CD4-positive, alpha-beta T cell treated with Interleukin-21 for 1 hour (primary cell): ENCODE measurements around the gene SYTL3.

Source experiments
- DNase-seq: peaks from one replicate; pipeline ENCODE4 v3.0.0-alpha.2; 2020

SYTL3 gene

DNA sequence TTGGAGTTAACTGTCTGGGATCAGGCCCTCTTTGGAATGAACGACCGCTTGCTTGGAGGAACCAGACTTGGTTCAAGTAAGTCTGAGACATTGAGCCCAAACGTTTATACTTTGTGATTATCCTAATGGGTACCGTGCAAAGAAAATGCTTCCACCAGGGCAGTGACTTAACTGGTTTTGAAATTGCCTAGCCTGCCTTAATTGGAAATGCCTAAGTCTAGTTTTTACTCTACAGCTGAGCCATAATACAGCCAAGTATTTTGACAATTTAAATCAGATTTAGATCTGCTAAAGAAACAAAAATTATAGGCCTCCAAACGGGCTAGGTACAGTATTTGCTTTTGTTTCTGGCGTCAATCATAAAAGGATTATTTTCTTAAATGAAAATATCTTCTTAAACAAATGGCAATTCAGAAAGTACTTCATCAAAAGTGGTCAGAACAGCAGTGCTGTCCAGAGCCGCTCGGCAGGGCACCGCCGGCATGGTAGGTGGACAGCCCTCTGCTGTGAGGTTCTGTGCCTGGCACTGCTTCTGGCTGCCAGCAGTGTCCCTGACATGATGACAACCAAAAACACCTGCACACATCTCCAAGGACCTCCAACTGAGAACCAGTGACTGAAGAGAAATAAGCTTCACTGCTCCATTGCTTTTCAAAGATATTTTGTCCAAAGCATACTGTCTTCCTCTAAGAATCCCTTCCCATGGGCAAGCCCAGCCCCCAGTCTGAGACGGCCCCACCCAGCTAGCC lies 113.8 kb downstream of the SYTL3 start:
- DNase-seq: peak; percentile 28

GRCh38 chr6:158764183-158764849 lies 114.5 kb downstream of the SYTL3 start:
- peak; percentile 23 for DNase-seq

DNA sequence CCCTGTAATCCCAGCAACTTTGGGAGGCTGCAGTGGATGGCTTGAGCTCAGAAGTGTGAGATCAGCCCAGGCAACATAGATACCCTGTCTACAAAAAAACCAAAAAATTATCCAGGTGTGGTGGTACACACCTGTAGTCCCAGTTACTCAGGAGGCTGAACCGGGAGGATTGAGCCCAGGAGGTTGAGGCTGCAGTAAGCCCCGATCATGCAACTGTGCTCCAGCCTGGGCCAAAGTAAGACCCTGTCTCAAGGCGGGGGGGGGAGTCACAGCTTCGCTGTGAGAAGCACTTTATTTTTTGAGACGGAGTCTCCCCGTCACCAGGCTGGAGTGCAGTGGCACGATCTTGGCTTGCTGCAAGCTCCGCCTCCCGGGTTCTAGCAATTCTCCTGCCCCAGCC lies 115.1 kb downstream of the SYTL3 start:
- peak; percentile 16 for DNase-seq

GRCh38 chr6:158765499-158766068 lies 115.7 kb downstream of the SYTL3 start:
- peak; percentile 12 for DNase-seq

GRCh38 chr6:158766621-158767455 lies 117.0 kb downstream of the SYTL3 start:
- peak; percentile 16 for DNase-seq

- no peak for DNase-seq
These were observed 117.9 kb downstream of the SYTL3 start for GRCh38 chr6:158767709-158768108.

- no peak for DNase-seq
These were observed 118.6 kb downstream of the SYTL3 start for GRCh38 chr6:158768436-158768835.

- DNase-seq: peak; percentile 14
These were observed 119.4 kb downstream of the SYTL3 start for GRCh38 chr6:158769234-158769770.

- peak; percentile 14 for DNase-seq
These were observed 120.0 kb downstream of the SYTL3 start for GRCh38 chr6:158769771-158770432.

GRCh38 chr6:158770533-158771330 lies 120.9 kb downstream of the SYTL3 start:
- peak; percentile 12 for DNase-seq

GRCh38 chr6:158771399-158772152 lies 121.7 kb downstream of the SYTL3 start:
- DNase-seq: peak; percentile 29

GRCh38 chr6:158772172-158772571 lies 122.3 kb downstream of the SYTL3 start:
- peak; percentile 23 for DNase-seq

DNA sequence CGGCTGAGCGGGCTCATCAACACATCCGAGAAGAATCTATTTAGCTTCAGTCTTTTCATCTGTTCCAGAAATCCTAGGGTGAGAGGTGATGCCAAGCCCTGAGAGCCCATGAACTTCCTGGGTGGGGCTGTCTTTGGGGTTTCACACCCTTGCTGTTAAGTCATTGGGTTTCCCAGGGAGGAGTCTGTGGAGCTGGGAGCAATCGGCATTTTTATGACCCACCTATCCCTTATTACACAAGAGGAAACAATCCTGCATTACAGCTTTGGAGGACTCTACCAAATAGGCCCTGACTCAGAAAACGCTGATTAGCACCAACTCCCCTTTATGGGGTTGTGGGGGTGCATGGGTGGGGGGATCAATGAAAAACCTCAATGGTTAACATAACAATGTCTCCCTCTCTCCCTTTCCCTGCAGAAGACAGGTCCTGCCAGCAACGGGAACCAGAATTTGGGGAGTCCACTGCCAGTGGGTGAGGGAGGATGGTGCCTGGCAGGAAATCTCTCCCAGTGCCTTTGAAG lies 123.1 kb downstream of the SYTL3 start:
- peak; percentile 37 for DNase-seq

- DNase-seq: peak; percentile 19
These were observed 124.0 kb downstream of the SYTL3 start for GRCh38 chr6:158773581-158774449.

- DNase-seq: no peak
These were observed 125.0 kb downstream of the SYTL3 start for GRCh38 chr6:158774717-158775449.

DNA sequence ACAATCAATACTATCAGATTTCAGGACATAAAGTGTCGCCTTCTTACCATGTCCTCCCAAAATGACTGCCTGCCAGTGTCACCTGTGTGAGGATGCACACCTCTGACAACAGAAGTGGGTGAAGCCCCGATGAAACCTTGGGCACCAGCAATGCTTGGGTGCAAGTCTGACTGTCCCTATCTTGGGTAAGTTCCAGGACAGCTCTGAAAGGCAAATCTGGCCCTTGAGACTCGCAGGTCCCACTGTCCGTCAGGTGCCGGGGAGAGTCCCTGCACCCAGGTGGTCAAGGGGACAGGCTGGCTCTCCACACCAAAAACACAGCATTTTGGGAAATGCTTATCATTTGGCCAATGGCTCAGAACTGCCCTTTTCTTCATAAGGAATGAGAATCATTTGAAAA lies 126.0 kb downstream of the SYTL3 start:
- DNase-seq: no peak

- DNase-seq: no peak
These were observed 126.9 kb downstream of the SYTL3 start for GRCh38 chr6:158776737-158777136.

DNA sequence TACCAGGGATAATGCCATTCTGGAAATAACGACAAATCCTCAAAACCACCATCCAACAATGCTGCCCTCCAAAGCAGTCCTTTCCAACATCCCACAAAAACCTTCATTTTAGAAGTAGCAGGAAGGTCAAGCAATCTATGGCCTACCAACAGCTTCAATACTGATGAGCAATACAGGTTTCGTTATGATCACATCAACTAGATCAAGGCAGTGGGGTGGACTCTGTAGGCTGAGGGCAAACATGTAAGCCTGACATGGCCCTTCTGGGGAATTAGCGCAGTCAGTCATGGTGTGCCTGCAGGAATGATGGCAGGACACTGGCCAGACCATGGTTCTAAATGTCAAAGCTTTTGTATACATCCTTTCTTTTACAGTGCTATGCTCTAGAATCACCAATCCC lies 127.7 kb downstream of the SYTL3 start:
- no peak for DNase-seq
